ENCODE measurements around the gene TTC34.

DNA sequence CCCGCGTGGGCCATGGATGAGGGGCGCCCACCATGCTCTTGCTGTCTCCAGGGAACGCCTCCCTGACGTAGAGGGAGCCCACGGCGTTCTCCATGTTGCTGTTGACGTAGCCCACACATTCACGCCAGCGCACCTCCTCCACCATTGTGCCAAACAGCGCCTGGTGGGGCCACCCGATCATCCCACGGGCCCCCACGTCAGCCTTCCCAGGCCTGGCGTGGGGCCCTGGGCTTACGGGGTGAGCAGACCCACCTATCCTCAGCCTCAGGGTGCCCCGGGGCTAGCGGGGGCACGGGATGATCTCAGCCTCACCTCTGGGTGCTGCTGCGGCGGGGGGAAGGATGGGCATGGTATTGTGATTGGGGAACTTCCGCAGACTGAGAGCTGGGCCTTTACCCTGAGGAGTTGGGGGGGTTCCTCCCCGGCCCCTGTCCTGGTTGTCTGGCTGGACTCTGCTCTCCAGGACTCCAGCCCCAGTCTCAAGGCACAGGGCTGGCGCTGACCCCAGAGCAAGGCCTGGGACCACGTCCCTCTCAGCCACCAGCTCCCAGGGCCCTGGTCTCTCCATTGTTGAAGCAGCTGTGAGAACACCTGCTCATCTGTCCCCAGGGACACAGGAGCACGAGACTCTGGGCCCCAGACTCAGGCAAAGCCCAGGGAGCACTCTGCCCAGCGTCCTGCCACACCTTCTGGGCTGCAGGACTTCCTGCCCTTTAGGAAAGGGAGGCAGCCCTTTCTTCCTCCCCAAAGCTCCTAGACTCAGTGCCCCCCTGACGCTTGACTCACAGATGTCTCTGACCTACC is 204.8 kb downstream of the TTC34 start:
- TF ChIP-seq, protein P1, sequence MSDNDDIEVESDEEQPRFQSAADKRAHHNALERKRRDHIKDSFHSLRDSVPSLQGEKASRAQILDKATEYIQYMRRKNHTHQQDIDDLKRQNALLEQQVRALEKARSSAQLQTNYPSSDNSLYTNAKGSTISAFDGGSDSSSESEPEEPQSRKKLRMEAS (IDR thresholded peaks at IDR 0.05): no peak
- no peak for TF ChIP-seq CEBPB (IDR thresholded peaks at IDR 0.05; ENCODE audit: low read depth)
- TF ChIP-seq, protein P2, sequence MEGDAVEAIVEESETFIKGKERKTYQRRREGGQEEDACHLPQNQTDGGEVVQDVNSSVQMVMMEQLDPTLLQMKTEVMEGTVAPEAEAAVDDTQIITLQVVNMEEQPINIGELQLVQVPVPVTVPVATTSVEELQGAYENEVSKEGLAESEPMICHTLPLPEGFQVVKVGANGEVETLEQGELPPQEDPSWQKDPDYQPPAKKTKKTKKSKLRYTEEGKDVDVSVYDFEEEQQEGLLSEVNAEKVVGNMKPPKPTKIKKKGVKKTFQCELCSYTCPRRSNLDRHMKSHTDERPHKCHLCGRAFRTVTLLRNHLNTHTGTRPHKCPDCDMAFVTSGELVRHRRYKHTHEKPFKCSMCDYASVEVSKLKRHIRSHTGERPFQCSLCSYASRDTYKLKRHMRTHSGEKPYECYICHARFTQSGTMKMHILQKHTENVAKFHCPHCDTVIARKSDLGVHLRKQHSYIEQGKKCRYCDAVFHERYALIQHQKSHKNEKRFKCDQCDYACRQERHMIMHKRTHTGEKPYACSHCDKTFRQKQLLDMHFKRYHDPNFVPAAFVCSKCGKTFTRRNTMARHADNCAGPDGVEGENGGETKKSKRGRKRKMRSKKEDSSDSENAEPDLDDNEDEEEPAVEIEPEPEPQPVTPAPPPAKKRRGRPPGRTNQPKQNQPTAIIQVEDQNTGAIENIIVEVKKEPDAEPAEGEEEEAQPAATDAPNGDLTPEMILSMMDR (IDR thresholded peaks at IDR 0.05 in 2 of 3, conservative IDR thresholded peaks at IDR 0.05 in 1 of 3; ENCODE audit: borderline replicate concordance in 1 of 3, insufficient read depth in 1 of 3, low read depth in 2 of 3, low read length in 2 of 3): no peak
- no peak for TF ChIP-seq POLR2AphosphoS5 (IDR thresholded peaks at IDR 0.05; ENCODE audit: low read depth, low read length)
- no peak for TF ChIP-seq ZNF274 (IDR thresholded peaks at IDR 0.05; ENCODE audit: low read depth, low read length)
